HUES64 (cell line): ENCODE data around the gene RBBP4.
"Not testable (repeated sequence)": the region's sequence is repeated elsewhere in the genome, so short reads cannot be mapped to it uniquely, and the experiment has no call there.

Experiments
- H3K27ac ChIP-seq: 2 replicates; pipeline ENCODE4 v1.7.0; 2013; ENCODE audit warnings: low read depth, low read length, inconsistent platforms
- H3K27me3 ChIP-seq: 2 replicates; pipeline ENCODE4 v1.6.1; 2013; ENCODE audit warnings: mild to moderate bottlenecking, low read length; ENCODE audit not compliant: insufficient read depth
- H3K36me3 ChIP-seq: 2 replicates; pipeline ENCODE4 v1.6.1; 2013; ENCODE audit warnings: mild to moderate bottlenecking, low read length; ENCODE audit not compliant: insufficient read depth
- H3K4me1 ChIP-seq: 2 replicates; pipeline ENCODE4 v1.6.1; 2013; ENCODE audit warnings: mild to moderate bottlenecking, low read length, moderate library complexity; ENCODE audit not compliant: insufficient read depth
- H3K4me3 ChIP-seq: 2 replicates; pipeline ENCODE4 v1.5.1; 2013; ENCODE audit warnings: mild to moderate bottlenecking, low read length, moderate library complexity
- H3K9ac ChIP-seq: 2 replicates; pipeline ENCODE4 v1.6.1; 2013; ENCODE audit warnings: mild to moderate bottlenecking, low read depth, low read length
- H3K9me3 ChIP-seq: 2 replicates; pipeline ENCODE4 v1.6.1; 2013; ENCODE audit warnings: low read depth, low read length; ENCODE audit not compliant: insufficient read depth
- WGBS: fragments of 150-250, 120-280 bp; methylation state at CpG from one replicate; pipeline ENCODE4 v1.1.7; 2013; ENCODE audit warnings: missing lambda C conversion rate; 5-methylcytosine and 5-hydroxymethylcytosine counted together

The RBBP4 gene

DNA sequence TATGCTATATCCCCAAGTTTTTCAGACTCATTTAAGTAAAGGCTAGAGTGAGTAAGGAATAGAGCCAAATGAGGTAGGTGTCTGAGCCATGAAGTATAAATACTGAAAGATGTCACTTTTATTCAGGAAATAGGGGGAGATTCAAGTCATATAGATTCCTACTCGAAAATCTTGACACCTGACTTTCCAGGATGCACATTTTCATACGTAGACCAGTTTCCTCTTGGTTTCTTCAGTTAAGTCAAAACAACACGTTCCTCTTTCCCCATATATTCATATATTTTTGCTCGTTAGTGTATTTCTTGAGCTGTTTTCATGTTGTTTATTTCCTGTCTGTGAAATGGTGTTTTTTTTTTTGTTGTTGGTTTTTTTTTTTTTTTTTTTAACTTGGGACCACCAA is 29.0 kb downstream of the RBBP4 start:
- 100% methylated on average over 1 of the region's 4 CpGs for WGBS
- H3K9ac ChIP-seq, H3K4me3 ChIP-seq, H3K9me3 ChIP-seq, H3K27me3 ChIP-seq, H3K27ac ChIP-seq, H3K4me1 ChIP-seq: not testable (repeated sequence)
- peaks cover 99% of the 10 kb centered on the region for H3K36me3 ChIP-seq

DNA sequence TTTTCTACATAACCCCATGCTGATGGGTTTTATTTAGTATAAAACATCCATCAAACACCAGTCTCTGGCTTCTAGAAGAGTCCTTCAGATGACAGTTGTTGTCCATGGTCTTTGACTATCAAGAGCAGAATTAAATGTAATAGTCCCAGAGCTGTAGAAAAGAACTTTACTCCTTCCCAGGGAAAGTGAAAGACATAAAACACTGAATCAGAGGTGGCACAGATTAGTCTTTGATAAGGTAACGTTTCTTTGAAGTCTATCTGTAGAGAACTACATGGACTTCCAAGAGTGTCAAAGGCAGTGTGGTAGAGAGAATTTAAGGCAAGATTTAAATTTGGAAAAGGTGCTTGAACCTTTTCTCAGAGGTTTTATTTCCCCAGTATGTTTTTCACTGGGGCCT is 29.6 kb downstream of the RBBP4 start:
- WGBS = 91% methylated on average over 1 of the region's 1 CpG

DNA sequence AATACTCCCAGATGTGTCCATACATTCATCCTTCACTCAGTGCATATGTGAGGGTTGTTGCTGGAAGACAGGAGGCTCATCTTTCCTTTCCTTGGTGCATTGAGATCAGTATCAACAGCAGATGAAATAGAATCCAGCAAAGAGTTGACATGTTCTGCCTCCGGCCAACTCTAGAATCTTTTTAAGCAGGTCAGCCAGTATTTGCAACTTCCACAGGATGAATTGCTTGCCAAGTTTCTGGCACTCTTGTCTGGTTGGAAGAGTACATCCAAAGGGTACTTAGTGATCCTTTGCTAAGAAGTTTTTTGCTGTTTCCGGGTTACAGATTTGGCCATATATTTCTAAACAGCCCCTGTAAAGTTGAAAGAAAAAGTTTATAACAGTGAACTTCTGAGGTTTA is 30.5 kb downstream of the RBBP4 start:
- no peak overlapping the region for H3K9ac ChIP-seq
- no peak overlapping the region for H3K4me3 ChIP-seq
- H3K36me3 ChIP-seq = peaks cover 99% of the 10 kb centered on the region
- H3K4me1 ChIP-seq = no peaks in the 10 kb centered on the region
- 96% methylated on average over 2 of the region's 2 CpGs for WGBS
- no peaks in the 10 kb centered on the region for H3K27me3 ChIP-seq
- H3K9me3 ChIP-seq = no peaks in the 10 kb centered on the region
- no peak overlapping the region for H3K27ac ChIP-seq

More for the DNA sequence above, 29.6 kb downstream of the RBBP4 start:
- H3K9me3 ChIP-seq = no peaks in the 10 kb centered on the region
- H3K36me3 ChIP-seq = peaks cover 99% of the 10 kb centered on the region
- H3K27ac ChIP-seq = no peak overlapping the region
- H3K4me1 ChIP-seq = no peaks in the 10 kb centered on the region
- no peaks in the 10 kb centered on the region for H3K27me3 ChIP-seq
- no peak overlapping the region for H3K9ac ChIP-seq
- no peak overlapping the region for H3K4me3 ChIP-seq

DNA sequence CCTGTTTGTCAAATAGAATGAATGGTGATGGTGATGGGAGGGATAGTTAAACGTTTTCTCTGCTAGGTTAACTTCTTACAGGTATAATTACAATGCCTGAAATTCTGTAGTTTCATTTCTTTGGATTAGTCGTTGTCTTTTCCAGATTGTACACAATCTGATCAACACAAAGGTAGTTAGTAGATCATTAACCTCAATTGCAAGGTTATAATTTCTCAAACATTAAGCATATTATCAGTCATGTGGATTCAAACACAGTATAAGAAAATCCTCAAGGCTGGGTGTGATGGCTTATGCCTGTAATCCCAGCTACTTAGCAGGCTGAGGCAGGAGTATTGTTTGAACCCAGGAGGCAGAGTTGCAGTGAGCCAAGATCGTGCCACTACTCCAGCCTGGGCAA is 31.0 kb downstream of the RBBP4 start:
- Histone ChIP-seq H3K4me1 (no peaks in the 10 kb centered on the region), H3K27ac (no peak overlapping the region), H3K27me3 (no peaks in the 10 kb centered on the region), H3K4me3 (no peak overlapping the region), H3K9me3 (no peaks in the 10 kb centered on the region), H3K9ac (no peak overlapping the region), H3K36me3 (peaks cover 98% of the 10 kb centered on the region)
- WGBS = 97% methylated on average over 3 of the region's 3 CpGs

DNA sequence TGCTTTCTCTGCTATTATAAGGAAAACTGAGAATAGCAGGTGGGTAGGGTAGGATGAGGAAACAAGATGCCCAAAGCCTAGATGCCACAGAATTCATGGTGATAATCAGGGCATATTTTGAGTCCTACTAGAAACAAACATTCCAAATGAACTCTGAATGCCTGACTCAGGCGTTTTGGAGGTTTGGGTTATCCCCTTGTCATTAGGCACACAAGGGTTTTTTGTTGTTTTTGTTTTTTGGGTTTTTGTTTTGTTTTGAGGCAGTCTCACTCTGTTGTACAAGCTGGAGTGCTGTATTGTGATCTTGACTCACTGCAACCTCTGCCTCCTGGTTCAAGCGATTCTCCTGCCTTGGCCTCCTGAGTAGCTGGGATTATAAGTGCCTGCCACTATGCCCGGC is 32.4 kb downstream of the RBBP4 start:
- Histone ChIP-seq H3K9me3 (no peaks in the 10 kb centered on the region), H3K4me3 (no peak overlapping the region), H3K27ac (no peak overlapping the region), H3K4me1 (no peaks in the 10 kb centered on the region), H3K9ac (no peak overlapping the region), H3K27me3 (no peaks in the 10 kb centered on the region), H3K36me3 (peaks cover 84% of the 10 kb centered on the region)
- WGBS = 97% methylated on average over 3 of the region's 3 CpGs

DNA sequence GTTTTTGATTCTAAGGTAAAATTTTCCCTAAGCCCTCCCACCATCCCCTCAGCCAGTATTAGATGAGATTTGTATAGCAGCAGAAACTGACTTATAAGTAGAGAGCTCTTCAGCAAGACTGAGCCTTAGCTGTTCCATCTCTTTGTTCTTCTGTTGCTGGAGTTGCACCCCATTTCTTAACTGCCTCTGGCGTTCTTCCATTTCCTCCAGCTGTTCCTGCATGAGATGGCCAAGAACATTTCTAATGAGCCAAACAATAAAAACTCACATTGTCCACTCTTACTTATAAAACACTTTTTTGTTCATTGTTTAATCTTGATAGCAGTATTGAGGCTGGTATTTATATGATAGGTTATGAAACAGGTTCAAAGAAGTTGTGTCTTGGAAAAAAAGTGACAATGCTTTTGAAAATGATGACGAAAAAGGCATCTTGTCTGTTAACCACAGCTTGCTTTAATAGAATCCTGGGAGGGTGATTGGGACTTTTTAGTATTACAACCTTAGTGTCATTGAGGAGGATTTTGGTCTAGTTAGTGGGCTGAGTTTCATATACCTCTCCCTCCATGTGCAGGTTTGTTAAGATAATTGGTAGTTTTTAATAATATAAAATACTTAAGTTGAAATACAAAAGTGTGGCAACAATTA is 33.3 kb downstream of the RBBP4 start:
- Histone ChIP-seq H3K27ac (no peak overlapping the region), H3K4me1 (no peaks in the 10 kb centered on the region), H3K9ac (no peak overlapping the region), H3K4me3 (no peak overlapping the region), H3K9me3 (no peaks in the 10 kb centered on the region), H3K27me3 (no peaks in the 10 kb centered on the region), H3K36me3 (peaks cover 76% of the 10 kb centered on the region)
- WGBS = 94% methylated on average over 2 of the region's 2 CpGs

DNA sequence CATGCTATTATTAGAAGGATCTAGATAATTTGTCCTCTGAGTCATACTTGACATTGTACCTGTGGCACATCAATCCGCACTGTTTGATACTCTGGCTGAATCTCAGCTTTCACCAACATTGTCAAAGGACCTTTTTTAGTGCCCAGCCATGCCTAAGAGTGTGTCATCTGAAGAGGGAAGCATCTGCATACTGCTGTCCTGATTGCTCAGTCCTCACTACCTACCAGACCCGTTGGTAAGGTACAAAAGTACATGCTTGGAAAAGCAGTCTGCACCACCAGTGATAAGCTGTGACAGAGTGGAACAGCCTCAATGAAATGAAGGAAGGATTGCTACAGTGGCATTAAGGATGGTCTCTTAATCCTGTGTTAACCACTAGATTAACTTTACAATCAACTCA is 34.5 kb downstream of the RBBP4 start:
- no peak overlapping the region for H3K27ac ChIP-seq
- no peaks in the 10 kb centered on the region for H3K4me1 ChIP-seq
- H3K4me3 ChIP-seq = no peak overlapping the region
- no peaks in the 10 kb centered on the region for H3K9me3 ChIP-seq
- H3K36me3 ChIP-seq = peaks cover 64% of the 10 kb centered on the region
- WGBS = 96% methylated on average over 2 of the region's 2 CpGs
- no peak overlapping the region for H3K9ac ChIP-seq
- H3K27me3 ChIP-seq = no peaks in the 10 kb centered on the region

DNA sequence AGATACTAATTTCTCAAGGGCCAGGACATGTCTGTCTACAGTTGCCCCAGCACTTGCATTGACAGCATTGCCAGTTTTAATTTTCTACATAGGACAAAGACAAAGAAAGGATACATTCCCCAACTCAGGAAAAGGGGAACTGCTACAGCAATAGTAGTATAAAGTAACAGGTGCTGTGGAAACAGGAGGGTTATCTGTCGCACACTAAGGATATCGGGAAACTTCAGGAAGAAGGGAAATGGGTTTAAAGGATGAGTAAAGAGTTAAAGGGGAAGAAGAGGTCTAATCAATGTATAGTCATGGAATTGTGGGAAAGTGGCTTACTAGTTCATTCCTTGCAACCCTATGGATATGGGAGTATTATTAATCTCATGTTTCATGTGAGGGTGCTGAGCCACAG is 35.4 kb downstream of the RBBP4 start:
- 94% methylated on average over 2 of the region's 2 CpGs for WGBS
- no peaks in the 10 kb centered on the region for H3K27me3 ChIP-seq
- H3K36me3 ChIP-seq = peaks cover 55% of the 10 kb centered on the region
- H3K9ac ChIP-seq = no peak overlapping the region
- no peak overlapping the region for H3K27ac ChIP-seq
- H3K9me3 ChIP-seq = no peaks in the 10 kb centered on the region
- H3K4me3 ChIP-seq = no peak overlapping the region
- H3K4me1 ChIP-seq = no peaks in the 10 kb centered on the region

DNA sequence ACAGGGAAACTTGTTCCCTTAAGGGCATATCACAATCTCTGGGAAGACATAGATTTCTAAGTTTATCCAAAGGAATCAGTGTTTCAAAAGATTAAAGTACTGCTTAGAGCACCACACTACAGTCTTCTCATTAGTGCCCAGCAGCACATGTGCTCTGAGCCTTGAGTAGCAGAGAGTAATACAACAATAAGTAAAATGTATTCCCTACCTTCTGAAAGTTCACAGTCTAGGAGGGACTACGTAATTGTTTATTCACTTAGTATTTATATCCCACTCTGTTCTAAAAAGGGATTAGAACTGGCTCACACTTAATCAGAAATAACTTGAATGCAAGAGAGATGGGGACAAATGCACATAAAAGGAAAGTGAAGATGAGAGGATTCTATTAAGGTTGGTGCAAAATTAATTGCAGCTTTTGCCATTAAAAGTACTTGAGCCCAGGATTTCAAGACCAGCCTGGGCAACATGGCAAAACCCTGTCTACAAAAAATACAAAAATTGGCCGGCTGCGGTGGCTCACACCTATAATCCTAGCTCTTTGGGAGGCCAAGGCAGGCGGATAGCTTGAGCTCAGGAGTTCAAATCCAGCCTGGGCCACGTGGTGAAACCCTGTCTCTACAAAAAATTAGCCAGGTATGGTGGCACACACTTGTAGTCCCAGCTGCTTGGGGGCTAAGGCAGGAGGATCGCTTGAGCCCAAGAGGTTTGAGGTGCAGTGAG is 42.6 kb downstream of the RBBP4 start:
- Histone ChIP-seq H3K27ac (no peak overlapping the region), H3K9me3 (no peaks in the 10 kb centered on the region), H3K36me3 (no peaks in the 10 kb centered on the region), H3K9ac (no peak overlapping the region), H3K4me1 (no peaks in the 10 kb centered on the region), H3K27me3 (no peaks in the 10 kb centered on the region), H3K4me3 (no peak overlapping the region)
- 96% methylated on average over 5 of the region's 6 CpGs for WGBS

DNA sequence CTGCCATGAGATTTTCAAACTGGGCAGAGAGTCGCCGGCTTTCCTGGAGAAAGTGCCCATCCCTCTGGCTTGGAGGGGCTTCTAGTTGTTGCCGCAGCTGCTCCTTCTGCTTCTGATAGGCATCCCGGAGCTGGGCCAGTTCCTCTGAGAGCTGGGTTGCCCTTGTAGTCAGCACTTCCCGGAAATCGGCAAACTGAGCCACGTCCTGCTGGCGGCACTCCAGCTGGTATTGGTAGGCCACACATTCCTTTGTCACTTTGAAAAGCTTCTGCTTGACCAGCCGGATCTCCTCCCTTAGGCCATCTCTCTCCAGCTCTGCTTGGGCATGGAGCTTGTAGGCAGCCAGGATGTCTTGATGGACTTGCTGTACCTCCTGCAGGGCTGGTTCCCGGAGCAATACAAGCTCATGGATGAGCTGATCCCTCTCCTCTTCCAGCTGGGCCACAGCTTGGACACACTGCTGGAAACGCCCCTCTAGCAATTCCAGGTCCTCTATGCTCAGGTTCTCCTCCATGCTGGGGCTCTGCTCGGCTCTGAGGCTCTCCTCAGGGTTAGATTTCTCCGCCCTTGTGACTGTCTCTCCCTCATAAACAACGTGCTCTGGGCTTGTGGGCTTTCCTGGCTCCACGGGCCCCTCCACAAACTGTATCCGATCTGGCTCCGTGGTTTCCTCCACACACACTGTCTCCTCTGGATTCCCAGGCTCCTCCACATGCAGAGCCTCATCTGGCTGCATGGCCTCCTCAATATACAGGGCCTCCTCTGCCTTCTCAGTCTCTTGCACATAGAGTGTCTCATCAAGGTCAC is 44.3 kb downstream of the RBBP4 start:
- no peak overlapping the region for H3K9ac ChIP-seq
- 83% methylated on average over 17 of the region's 17 CpGs for WGBS

DNA sequence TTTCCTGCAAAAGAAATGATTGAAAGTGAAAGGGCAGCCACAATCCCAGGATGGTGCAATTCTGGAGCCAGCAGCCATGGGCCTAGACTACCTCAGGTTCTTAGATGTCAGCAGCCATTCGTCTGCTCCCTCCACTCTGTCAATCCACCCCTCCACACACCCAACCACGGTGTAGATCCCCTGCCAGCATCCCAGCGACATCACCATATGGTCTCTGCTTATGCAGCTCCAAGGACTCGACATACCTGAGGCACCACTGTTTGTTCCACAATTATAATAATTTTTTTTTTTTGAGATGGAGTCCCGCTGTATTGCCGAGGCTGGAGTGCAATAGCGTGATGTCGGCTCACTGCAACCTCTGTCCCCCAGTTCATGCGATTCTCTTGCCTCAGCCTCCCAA is 45.0 kb downstream of the RBBP4 start:
- Histone ChIP-seq H3K4me3 (no peak overlapping the region), H3K9ac (no peak overlapping the region), H3K9me3 (no peaks in the 10 kb centered on the region), H3K27me3 (no peaks in the 10 kb centered on the region), H3K4me1 (no peaks in the 10 kb centered on the region), H3K27ac (no peak overlapping the region), H3K36me3 (no peaks in the 10 kb centered on the region)
- 90% methylated on average over 9 of the region's 9 CpGs for WGBS

More for the DNA sequence above, 44.3 kb downstream of the RBBP4 start:
- no peak overlapping the region for H3K4me3 ChIP-seq
- H3K36me3 ChIP-seq = no peaks in the 10 kb centered on the region
- H3K27ac ChIP-seq = no peak overlapping the region
- H3K27me3 ChIP-seq = no peaks in the 10 kb centered on the region
- no peaks in the 10 kb centered on the region for H3K4me1 ChIP-seq
- H3K9me3 ChIP-seq = no peaks in the 10 kb centered on the region
